Mesenchymal stem cell (in vitro differentiated cells and primary cell): Measurements from ENCODE around the gene COMP.

Experiments
- DNase-seq: peaks from one replicate; pipeline ENCODE4 v3.0.0-alpha.2; 2013
- H2AFZ ChIP-seq: one replicate; pipeline ENCODE4 v1.6.1; 2013; ENCODE audit warnings: low read depth, mild to moderate bottlenecking, control low read depth, inconsistent platforms, low read length, moderate library complexity
- H2AK5ac ChIP-seq: 2 replicates; pipeline ENCODE4 v1.6.1; 2013; ENCODE audit warnings: low read length, moderate library complexity, mild to moderate bottlenecking, inconsistent platforms; ENCODE audit not compliant: severe bottlenecking
- H2BK120ac ChIP-seq: one replicate; pipeline ENCODE4 v1.6.1; 2013; ENCODE audit warnings: low read depth, mild to moderate bottlenecking, inconsistent platforms, low read length, moderate library complexity
- H2BK12ac ChIP-seq, 2 experiments: one replicate each; pipeline ENCODE4 v1.6.1; 2013; ENCODE audit warnings: inconsistent platforms in 2 of 2, low read length in 2 of 2, mild to moderate bottlenecking in 2 of 2, moderate library complexity in 2 of 2, control low read depth in 1 of 2
- H2BK15ac ChIP-seq: one replicate; pipeline ENCODE4 v1.6.1; 2013; ENCODE audit warnings: mild to moderate bottlenecking, low read depth, inconsistent platforms; ENCODE audit not compliant: poor library complexity, severe bottlenecking
- H2BK5ac ChIP-seq: 2 replicates; pipeline ENCODE4 v1.6.1; 2013; ENCODE audit warnings: low read depth, mild to moderate bottlenecking, low read length, control low read depth, inconsistent platforms; ENCODE audit not compliant: poor library complexity, severe bottlenecking
- H3K14ac ChIP-seq, 2 experiments: one replicate each; pipeline ENCODE4 v1.6.1; 2013; ENCODE audit warnings: inconsistent platforms in 2 of 2, low read length in 2 of 2, control low read depth in 1 of 2, mild to moderate bottlenecking in 1 of 2, moderate library complexity in 1 of 2
- H3K18ac ChIP-seq, 2 experiments: one replicate each; pipeline ENCODE4 v1.6.1; 2013; ENCODE audit warnings: inconsistent platforms in 2 of 2, low read length in 2 of 2, control low read depth in 1 of 2, low read depth in 1 of 2, mild to moderate bottlenecking in 1 of 2
- H3K23ac ChIP-seq, 2 experiments: one replicate each; pipeline ENCODE4 v1.6.1; 2013; ENCODE audit warnings: inconsistent platforms in 2 of 2, low read length in 2 of 2, mild to moderate bottlenecking in 2 of 2, moderate library complexity in 2 of 2, control low read depth in 1 of 2
- H3K27ac ChIP-seq: 2 replicates; pipeline ENCODE4 v1.5.1; 2013; ENCODE audit warnings: mild to moderate bottlenecking, moderate library complexity, low read length, control low read depth, inconsistent platforms; ENCODE audit not compliant: poor library complexity, severe bottlenecking
- H3K27me3 ChIP-seq, 2 experiments: 2 replicates each; pipeline versions ENCODE4 v1.6.1 to v1.7.0; 2013; ENCODE audit warnings: low read length in 2 of 2, mild to moderate bottlenecking in 2 of 2, moderate library complexity in 2 of 2, control low read depth in 1 of 2, inconsistent platforms in 1 of 2; ENCODE audit not compliant: control insufficient read depth in 1 of 2, insufficient read depth in 1 of 2
- H3K36me3 ChIP-seq, 2 experiments: 2 replicates each; pipeline versions ENCODE4 v1.6.1 to v1.7.0; 2013; ENCODE audit warnings: low read length in 2 of 2, control low read depth in 1 of 2, inconsistent platforms in 1 of 2, low read depth in 1 of 2, mild to moderate bottlenecking in 1 of 2; ENCODE audit not compliant: insufficient read depth in 2 of 2, control insufficient read depth in 1 of 2
- H3K4ac ChIP-seq, 2 experiments: one replicate each; pipeline ENCODE4 v1.6.1; 2013; ENCODE audit warnings: inconsistent platforms in 2 of 2, low read length in 2 of 2, mild to moderate bottlenecking in 2 of 2, moderate library complexity in 2 of 2, control low read depth in 1 of 2, low read depth in 1 of 2
- H3K4me1 ChIP-seq: 2 replicates; pipeline ENCODE4 v1.6.1; 2013; ENCODE audit warnings: low read depth, low read length, control low read depth; ENCODE audit not compliant: control insufficient read depth, insufficient read depth
- H3K4me2 ChIP-seq: 2 replicates; pipeline ENCODE4 v1.6.1; 2013; ENCODE audit warnings: low read length, mild to moderate bottlenecking, inconsistent platforms; ENCODE audit not compliant: poor library complexity, severe bottlenecking
- H3K4me3 ChIP-seq, 2 experiments: 2 replicates each; pipeline versions ENCODE4 v1.5.1 to v1.7.0; 2013; ENCODE audit warnings: low read length in 2 of 2, mild to moderate bottlenecking in 2 of 2, control low read depth in 1 of 2, low read depth in 1 of 2; ENCODE audit not compliant: insufficient read depth in 1 of 2
- H3K79me1 ChIP-seq: replicated peaks from 2 replicates; pipeline ENCODE4 v1.6.1; 2013; ENCODE audit warnings: mild to moderate bottlenecking, control low read depth, low read length, inconsistent platforms; ENCODE audit not compliant: poor library complexity, severe bottlenecking
- H3K9ac ChIP-seq: 2 replicates; pipeline ENCODE4 v1.7.0; 2013; ENCODE audit warnings: mild to moderate bottlenecking, low read length, moderate library complexity
- H3K9me3 ChIP-seq: 2 replicates; pipeline ENCODE4 v1.7.0; 2013; ENCODE audit warnings: mild to moderate bottlenecking, low read length; ENCODE audit not compliant: control insufficient read depth
- H4K8ac ChIP-seq: one replicate; pipeline ENCODE4 v1.6.1; 2013; ENCODE audit warnings: inconsistent platforms, mild to moderate bottlenecking, low read length, moderate library complexity
- H4K91ac ChIP-seq: one replicate; pipeline ENCODE4 v1.6.1; 2013; ENCODE audit warnings: mild to moderate bottlenecking, low read length, inconsistent platforms
- WGBS: methylation state at CpG from one replicate; pipeline ENCODE4 v1.1.7; 2013; ENCODE audit warnings: mixed read lengths; 5-methylcytosine and 5-hydroxymethylcytosine counted together

The COMP gene

DNA sequence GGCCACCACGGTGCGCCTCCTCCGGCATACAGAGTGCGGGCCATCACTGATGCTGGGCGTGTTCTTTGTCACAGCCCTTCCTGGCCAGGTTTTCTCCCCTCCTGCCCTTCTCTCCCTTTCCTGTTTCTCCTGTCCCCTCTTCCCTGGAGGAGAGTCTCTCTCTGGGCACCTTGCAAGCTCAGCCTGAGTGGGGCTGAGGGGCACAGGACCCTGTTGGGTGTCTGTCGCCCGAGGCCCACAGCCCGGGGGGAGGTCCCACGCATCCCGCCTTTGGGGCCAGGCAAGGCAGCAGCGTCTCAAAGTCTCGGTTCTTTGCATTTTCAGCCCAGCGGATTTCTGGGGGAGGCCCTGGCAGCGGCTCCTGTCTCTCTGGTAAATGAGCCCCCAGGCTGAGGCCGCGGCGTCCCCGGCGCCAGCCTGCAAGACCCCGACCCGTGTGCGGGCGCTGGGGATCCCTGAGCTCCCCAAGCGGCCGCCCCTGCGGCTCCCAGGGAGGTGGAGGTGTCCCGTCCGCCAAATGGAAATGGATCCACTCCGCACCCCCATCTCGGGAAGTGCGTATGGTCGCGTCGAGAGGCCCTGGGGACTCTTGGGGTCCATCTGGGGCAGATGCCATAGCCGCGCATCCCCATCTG, 47.2 kb downstream of the COMP start:
- Histone ChIP-seq H3K4ac (peak overlapping the region in 1 of 2 experiments; percentile 41), H3K79me1 (peaks cover 8% of the 10 kb centered on the region), H3K27me3 (no peaks in the 10 kb centered on the region), H2AFZ (no peak overlapping the region), H3K4me2 (no peak overlapping the region), H2BK15ac (peak overlapping the region; percentile 19), H2BK5ac (no peak overlapping the region), H3K9ac (no peak overlapping the region), H3K27ac (no peak overlapping the region), H3K18ac (peak overlapping the region in 1 of 2 experiments; percentile 54), H3K23ac (no peak overlapping the region), H2AK5ac (no peak overlapping the region), H4K8ac (peak overlapping the region; percentile 78), H3K36me3 (peaks cover 0 to 29% of the 10 kb centered on the region in 2 experiments), H3K9me3 (no peaks in the 10 kb centered on the region), H3K4me1 (peaks cover 18% of the 10 kb centered on the region), H4K91ac (peak overlapping the region; percentile 74), H2BK12ac (peak overlapping the region in 1 of 2 experiments; percentile 65), H2BK120ac (no peak overlapping the region), H3K4me3 (peak overlapping the region in 1 of 2 experiments; percentile 20), H3K14ac (no peak overlapping the region)
- DNase-seq = no peak
- WGBS = 96% methylated on average over 36 of the region's 36 CpGs

DNA sequence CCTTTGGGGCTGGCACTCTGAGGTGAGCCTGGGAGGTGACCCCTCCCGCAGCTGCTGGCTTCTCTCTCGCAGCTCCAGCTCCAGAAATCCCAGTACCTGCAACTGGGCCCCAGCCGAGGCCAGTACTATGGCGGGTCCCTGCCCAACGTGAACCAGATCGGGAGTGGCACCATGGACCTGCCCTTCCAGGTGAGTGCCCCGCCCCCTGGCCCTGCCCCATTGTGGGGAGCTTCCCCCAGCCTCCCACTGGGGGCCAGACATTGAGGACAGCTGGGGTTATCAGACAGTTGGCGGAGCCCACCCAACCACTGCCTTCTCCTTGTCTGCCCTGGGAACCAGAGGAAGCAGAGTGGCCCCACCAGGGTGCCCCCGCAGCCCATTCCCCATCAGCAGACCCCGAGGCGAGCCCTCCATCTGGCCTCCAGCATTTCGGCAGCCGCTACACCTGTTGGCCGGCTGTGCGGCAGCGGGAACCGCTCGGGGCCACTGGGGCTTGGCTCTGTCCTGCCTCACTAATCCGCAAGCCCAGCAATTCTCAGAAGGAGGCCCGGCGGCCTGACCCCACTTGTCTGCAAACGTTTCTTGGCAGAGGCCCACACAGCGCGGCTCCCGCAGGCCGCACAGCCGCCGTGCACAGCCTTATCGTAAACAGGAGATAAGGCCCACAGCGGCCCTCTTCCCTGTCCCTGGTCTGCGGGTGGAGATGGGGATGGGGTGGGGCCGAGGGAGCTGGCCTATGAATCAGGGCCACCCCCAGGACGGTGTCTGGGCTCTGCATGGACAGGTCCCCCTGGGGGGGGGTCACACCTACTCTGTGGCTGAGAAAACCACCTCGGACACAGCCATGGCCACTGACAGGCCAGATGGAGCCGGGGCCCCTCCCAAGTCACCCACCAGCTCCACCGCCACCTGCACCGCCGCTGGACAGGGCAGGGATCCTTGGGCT, 48.0 kb downstream of the COMP start:
- Histone ChIP-seq H2BK5ac (no peak overlapping the region), H3K4me1 (peaks cover 20% of the 10 kb centered on the region), H2BK15ac (peak overlapping the region; percentile 76), H3K4ac (peak overlapping the region in 1 of 2 experiments; percentile 41), H3K23ac (no peak overlapping the region), H4K91ac (peak overlapping the region; percentile 74), H3K9ac (no peak overlapping the region), H3K79me1 (peaks cover 10% of the 10 kb centered on the region), H3K4me2 (no peak overlapping the region), H3K18ac (peak overlapping the region in 1 of 2 experiments; percentile 54), H3K14ac (no peak overlapping the region), H2AK5ac (no peak overlapping the region), H3K36me3 (peaks cover 0 to 29% of the 10 kb centered on the region in 2 experiments), H3K9me3 (no peaks in the 10 kb centered on the region), H3K27me3 (no peaks in the 10 kb centered on the region), H2BK12ac (peak overlapping the region in 1 of 2 experiments; percentile 65), H2BK120ac (no peak overlapping the region), H3K4me3 (peak overlapping the region in 1 of 2 experiments; percentile 20), H4K8ac (peak overlapping the region; percentile 78), H3K27ac (no peak overlapping the region), H2AFZ (no peak overlapping the region)
- WGBS = 51% methylated on average over 37 of the region's 38 CpGs
- peak; percentile 81 for DNase-seq

DNA sequence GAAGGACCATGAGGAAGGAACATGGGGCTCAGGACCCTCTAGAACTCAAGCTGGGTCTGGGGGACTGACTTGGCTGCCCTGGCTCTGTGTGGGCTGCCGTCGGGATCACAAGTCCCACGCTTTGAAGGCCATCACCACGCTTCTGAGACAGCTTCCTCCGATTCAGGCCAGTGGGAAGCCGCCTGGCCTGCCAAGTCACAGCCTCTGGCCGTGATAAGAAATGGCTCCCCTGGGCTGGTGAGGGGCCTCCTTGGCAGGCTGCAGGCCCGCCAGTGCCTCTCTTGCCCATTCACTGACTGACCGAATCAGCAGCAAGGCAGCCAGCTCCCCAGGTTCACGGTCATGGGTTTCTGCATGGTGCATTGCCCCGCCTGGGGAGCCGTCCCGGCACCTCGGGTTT, 48.8 kb downstream of the COMP start:
- Histone ChIP-seq H3K14ac (peak overlapping the region in 1 of 2 experiments; percentile 18), H4K8ac (no peak overlapping the region), H4K91ac (peak overlapping the region; percentile 41), H2AFZ (no peak overlapping the region), H3K27me3 (no peaks in the 10 kb centered on the region), H3K79me1 (peaks cover 10% of the 10 kb centered on the region), H3K4ac (no peak overlapping the region), H3K23ac (no peak overlapping the region), H3K36me3 (peaks cover 0 to 29% of the 10 kb centered on the region in 2 experiments), H3K18ac (no peak overlapping the region), H3K4me2 (no peak overlapping the region), H3K4me1 (peaks cover 26% of the 10 kb centered on the region), H3K9ac (no peak overlapping the region), H3K27ac (no peak overlapping the region), H2BK12ac (peak overlapping the region in 1 of 2 experiments; percentile 49), H3K9me3 (no peaks in the 10 kb centered on the region), H2AK5ac (no peak overlapping the region), H2BK5ac (no peak overlapping the region), H3K4me3 (peak overlapping the region in 1 of 2 experiments; percentile 19), H2BK15ac (no peak overlapping the region), H2BK120ac (no peak overlapping the region)
- no peak for DNase-seq
- WGBS = 89% methylated on average over 14 of the region's 14 CpGs
